GM11168 (cell line): ENCODE measurements around the gene TMED3.
"Not testable (repeated sequence)": the region's sequence is repeated elsewhere in the genome, so short reads cannot be mapped to it uniquely, and the experiment has no call there.

ENCODE experiments used
- in situ Hi-C: fragments of 300-500 bp; cut with MboI; formaldehyde crosslinking; loops from one replicate; pipeline ENCODE4 v1.12.0; 2022; ENCODE audit warnings: low sequenced_read_pairs; ENCODE audit not compliant: unreplicated experiment

Gene TMED3

DNA sequence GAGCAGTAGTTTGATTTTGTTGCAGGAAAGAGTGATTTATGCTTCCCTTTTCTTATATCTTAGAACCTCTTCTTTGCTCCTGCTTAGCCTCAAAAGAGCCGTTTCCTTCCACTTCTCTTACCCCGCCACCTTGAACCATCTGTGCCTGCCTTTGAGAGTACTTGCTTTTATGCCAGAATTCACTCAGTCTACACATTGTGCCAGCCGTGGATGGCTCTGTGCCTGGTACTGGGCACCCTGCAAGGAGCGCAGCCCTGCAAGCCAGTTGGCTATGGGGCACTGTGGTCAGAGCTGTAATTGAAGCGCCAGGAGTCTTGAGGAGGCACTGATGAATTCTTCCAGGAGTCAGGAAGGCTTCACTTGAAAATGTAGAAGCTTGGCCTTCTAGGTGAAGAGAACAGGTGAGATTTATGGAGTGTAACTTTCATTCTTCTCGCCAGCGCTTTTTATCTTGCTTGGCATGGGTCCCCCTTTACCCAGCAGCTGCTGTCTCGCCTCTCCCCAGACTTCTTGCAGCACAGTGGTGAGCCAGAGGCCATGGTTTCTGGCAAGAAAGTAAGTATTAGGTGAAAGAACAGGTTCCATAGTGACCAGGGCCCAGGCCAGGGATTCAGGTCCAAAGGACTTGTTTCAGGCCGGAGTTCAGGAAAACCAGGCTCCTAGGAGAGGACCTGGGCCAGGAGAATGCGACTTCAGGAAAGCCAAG, 4.9 kb downstream of the TMED3 start:
- in situ Hi-C loops = no loop called here

DNA sequence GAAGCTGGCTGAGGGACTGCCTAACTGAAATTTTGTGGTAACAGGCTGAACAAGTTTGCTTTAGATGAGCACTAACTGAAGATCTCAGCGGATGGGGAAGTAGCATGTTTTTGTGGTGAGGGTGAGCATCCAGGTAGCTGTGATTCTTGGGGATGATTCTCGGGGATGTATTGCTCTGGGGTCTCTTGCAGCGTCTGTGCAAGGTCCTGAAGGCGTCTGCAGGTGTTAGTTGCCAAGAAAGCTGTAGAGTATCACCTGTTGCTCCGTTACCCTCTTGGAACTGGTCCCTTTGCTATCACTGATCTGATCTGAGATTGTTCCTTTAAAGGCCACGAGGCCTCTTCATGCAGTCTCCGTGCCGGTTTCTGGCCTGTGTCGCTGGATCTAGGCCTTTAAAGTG, 6.0 kb downstream of the TMED3 start:
- in situ Hi-C loops = no loop called here

DNA sequence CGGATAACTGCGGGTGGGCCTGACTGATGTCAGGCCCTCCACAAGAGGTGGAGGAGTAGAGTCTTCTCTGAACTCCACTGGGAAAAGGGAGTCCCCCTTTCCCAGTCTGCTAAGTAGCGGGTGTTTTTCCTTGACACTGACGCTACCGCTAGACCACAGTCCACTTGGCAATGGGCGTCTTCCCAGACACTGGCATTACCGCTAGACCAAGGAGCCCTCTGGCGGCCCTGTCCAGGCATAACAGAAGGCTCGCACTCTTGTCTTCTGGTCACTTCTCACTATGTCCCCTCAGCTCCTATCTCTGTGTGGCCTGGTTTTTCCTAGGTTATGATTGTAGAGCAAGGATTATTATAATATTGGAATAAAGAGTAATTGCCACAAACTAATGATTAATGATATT, 9.1 kb downstream of the TMED3 start:
- in situ Hi-C loops = not testable (repeated sequence)

DNA sequence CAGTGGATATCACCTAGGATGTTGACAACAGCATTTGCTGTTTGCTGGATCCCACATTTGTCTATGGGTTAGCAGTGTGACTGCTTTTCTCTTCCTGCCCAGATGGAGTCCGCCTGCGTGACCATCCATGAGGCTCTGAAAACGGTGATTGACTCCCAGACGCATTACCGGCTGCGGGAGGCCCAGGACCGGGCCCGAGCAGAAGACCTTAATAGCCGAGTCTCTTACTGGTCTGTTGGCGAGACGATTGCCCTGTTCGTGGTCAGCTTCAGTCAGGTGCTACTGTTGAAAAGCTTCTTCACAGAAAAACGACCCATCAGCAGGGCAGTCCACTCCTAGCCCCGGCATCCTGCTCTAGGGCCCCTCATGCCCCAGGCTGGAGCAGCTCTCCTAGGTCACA, 11.0 kb downstream of the TMED3 start:
- in situ Hi-C loops = no loop called here

DNA sequence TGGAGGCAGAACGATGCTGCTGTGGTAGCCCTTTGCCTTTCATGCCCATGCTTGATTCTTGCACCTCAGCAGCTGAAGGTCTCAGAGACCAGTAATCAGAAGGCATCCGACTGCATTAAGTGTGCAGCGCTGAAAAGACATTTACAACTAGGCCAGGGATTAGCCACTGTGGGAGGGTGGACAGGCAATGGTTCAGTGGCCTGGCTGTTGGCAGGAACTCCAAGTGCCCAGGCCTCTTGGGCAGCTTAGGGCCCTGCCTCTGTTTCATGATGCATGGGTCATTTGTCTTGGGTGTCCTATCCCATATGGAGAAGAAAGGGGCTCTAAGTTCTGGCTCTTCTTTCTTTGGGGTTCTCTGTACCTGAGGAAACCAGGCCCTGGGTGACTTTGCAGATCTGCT, 11.4 kb downstream of the TMED3 start:
- in situ Hi-C loops = no loop called here

DNA sequence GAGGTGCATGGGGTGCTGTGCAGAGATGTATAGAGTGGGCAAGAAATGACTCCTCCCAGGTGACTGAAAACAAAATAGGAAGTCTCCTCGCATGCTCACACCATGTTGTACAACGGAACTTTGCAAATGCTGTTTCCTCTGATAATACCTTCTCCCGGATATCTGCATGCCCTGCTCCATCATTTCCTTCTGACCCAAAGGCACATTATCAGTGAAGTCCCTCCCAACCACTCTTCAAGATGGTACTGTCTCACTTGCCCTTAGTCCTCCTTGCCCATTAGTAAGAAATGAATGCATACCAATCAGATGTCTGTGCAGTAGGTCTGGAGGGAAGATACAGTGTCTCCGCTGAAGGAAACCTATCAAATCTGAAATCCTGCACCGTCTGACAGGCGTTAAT, 12.0 kb downstream of the TMED3 start:
- in situ Hi-C loops = no loop called here

DNA sequence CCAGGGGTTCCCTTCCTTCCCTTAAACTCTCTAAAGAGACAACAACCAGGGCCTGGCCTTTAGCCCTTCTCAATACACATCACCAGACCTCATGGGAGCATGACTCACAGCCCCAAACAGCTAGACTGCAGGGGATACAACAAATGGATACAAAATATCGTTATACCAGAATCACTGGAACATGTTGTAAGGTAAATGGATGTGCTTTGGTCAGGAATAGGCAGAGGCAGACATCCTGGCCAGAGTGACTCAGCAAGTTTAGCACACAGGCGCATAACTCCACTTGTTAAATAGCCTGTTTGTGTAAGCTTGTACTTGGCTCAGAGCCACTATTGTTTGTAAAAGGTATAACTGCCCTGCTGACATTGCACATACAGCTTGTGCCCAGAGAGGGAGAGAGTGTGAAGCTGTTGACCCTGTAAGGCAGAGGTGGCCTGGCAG, 18.3 kb downstream of the TMED3 start:
- in situ Hi-C loops = no loop called here

DNA sequence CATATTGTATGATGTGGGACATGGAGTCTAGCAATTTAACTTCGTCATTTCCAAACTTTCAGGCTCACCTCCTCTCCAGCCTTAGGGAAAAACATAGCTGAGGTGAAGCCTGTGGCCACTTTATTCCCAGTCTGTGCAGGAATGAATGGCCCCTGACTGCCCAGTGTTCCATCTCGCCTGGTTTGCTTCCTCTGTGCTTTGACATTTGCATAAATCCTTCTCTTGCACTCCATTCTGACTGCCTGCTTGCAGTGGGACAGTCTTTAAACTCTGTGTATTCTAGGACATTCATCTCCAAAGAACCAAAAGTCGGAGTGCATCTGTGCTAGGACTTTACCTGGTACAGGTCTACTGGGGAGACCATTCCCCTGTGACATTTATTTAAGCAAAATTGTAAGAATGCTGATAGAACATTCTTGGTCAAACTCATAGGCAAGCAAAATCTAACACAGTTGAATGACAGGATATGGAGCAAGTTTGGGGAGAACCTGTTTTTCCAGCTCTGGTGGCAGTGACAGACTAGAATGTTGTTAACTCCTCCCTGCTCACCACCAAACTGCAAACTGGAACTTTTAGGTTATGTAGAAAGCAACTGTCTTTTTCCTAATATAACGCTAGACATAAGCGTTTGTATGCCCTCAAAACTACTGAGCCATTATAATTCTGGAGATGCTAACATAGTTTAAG, 22.1 kb downstream of the TMED3 start:
- in situ Hi-C loops = no loop called here

DNA sequence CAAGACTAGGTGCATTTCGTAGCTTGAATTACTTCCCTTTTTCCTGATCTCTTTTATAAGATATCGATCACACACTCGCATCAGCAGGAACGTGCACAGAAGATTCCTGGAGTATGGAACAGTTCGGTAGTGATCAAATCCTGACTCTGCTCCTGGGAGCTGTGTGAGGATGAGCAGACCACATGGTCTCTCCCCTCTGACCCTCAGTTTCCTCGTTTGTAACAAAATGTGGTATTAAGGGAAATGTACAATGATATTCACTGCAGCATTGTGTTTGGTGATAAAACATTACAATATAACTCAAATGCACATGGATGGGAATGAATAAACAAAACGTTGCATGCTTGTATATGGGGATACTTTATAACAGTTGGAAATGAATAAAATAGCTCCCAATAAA, 26.7 kb downstream of the TMED3 start:
- in situ Hi-C loops = no loop called here

DNA sequence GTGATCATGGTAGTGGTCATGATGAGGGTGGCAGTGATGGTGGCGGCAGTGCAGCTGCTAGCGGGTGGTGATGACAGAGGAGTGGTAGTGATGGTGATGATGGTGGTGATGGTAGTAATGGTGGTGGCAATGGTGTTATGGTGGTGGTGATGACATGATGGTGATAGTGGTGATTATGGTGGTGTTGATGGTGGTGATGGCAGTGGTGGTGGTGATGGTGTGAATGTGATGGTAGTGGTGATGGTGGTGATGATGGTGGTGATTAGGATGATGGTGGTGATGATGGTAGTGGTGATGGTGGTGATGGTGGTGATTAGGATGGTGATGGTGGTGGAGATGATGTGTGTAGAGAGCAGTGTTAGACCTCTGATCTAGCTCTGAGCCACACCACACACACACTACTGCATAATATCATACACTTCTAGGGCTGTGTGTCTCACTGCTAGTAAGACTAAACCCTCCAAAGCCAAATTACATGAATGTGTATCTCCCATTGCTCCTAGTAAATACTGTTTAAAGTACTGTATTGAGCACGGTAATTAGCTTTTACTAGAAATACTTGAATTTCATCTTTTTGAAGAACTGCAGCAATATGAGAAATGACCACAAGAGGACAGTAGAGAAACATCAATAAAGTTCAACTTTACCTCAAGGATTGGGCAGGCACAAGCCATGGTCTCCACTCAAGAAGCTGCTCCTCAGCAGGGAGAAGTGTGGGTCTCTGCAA, 28.8 kb downstream of the TMED3 start:
- in situ Hi-C loops = no loop called here

DNA sequence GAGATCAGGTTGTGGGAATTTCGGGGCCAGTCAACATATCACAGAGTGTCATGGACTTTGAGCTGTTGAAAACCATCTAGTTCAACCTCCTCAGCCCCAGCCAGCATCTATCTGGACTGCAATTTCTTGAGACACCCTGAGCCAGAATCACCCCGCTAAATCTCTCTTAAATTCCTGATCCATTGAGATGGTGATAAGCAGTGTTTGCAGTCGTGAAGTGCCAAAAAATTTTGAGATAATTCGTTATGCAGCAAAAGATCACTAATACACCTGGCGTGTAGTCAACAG, 29.3 kb downstream of the TMED3 start:
- in situ Hi-C loops = no loop called here

DNA sequence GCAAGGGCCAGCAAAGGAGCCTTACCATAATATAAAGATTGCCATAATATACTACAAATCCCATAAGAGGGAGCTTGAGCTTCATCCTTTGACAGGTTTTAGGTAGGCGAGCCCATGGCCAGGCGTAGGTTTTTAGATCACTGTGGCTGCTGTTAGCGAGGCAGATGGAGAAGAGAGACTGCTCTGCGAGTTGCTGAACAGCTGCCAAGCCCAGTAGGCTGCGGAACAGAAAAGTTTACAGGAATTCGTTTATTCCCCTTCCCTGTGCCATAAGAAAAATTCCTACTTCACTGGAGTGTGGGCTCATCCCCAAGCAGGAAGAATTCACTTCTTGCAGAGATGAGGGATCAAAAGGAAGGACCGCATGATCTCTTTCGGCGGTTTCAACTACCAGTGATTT, 30.5 kb downstream of the TMED3 start:
- in situ Hi-C loops = no loop called here

DNA sequence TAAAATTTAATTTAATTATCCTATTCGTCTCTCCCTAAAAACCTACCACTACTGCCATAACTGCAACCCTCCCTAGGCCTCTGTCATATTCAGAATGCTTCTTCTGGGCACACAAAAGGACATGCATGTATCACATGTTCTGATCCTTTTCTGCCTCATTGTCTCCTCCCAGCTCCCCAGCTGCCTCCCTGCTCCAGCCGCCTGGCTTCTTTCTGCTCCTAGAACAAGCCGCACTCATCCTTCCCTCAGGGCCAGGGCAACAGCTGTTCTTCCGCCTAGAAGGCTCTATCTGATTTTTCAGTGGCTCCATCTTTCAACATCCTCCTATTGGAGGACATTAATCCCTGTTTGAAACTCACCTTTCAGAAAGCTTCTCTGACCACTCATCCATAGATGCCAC, 38.6 kb downstream of the TMED3 start:
- in situ Hi-C loops = no loop called here

DNA sequence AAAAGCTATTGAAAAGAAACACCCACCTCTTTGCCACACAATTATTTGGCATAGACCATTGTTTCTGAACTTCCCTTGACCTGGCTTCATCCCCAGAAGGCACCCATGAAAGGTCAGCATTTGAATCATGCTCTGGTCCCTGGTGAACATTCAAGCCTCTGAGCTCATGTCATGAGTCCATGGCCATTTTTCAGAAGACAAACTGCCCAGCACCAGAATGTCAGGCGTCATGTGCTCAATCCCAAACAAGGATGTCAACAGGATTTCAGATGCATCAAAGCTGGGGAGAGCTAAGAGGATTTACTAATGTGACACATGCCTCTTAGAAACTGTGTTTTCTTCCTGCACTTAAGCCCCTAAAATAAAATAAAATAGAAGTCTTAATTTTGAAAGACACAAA, 41.3 kb downstream of the TMED3 start:
- in situ Hi-C loops = no loop called here

DNA sequence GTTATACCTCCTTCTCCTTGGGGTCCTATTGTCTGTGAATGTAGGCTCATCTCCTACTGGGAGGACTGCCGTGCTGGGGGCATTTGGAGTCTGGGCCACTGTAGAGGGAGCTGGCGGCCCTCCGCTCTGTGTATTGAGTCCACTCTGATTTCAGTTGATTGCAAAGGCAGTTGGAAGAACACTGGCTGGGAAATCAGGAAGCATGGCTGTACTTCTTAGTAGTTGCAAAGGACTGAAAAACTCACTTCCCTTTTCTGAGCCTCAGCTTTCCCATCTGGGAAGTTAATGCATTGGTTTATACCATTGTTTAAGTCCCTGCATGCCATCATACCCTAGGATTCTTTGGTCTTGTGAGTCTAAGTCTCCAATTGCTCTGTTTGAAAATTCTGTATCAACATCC, 46.7 kb downstream of the TMED3 start:
- in situ Hi-C loops = no loop called here

DNA sequence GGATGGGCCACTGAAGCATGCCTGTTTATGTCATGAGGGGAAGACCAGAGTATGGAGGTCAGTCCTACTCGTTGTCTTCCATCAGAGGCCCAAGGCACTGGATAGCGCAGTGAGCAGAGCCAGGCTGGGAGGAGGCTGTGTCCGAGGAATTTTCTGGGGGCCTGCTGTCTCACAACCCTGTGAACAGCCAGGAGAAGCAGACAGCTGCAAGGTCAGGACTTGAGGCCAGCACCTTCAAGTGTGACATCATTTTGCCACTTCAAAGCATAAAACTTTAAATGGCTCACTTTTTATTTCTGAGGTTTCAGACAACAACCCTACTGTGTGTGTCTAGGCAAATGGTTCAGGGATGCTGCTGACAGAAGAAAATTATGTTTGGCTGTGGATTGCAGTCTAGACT, 47.2 kb downstream of the TMED3 start:
- in situ Hi-C loops = no loop called here

DNA sequence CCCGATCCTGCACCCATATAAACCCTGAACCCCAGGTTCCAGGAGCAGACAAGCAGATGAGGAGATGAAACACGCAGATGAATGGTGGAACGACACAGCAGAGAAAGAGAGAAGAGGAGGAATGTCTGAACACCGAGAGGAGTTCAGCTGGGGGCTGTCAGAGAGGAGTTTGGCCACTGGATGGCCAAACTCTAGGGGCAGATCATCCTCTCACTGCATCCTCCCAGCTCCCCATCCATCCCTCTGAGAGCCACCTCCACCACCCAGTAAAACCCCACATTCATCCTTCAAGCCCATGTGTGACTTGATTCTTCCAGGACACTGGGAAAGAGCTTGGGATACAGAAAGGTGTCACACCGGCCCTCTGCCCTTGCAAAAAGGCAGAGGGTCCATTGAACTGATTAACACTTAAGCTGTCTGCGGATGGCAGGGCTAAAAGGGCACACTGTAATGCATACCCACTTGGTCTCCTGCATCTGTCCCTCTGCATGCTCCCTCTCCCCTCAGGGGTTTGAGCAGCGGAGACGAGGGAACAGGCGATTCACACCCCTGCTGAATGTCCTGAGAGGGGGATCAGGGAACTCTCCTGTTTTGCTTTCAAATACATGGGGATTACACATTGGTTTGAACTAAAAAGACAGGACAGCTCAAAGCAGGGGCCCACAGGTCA, 53.8 kb downstream of the TMED3 start:
- in situ Hi-C loops = no loop called here

DNA sequence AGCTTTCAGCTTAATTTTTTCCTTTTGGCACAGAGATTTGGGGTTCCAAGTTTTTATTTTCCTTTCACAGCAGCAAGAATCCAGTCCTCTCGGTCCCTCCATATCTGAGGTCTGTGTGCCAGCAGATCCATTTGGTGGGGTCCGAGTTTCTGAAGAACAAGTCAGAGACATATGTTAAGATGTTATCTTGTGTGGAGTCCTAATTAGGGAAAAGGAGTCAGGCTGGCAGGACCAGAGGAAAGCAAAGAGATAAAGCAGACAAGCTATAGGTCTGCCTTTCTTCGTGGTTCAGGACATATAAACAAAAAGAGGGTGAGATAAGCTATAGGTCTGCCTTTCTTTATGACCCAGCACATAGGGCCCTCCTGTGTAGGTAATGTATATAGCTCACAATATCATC, 54.9 kb downstream of the TMED3 start:
- in situ Hi-C loops = no loop called here

DNA sequence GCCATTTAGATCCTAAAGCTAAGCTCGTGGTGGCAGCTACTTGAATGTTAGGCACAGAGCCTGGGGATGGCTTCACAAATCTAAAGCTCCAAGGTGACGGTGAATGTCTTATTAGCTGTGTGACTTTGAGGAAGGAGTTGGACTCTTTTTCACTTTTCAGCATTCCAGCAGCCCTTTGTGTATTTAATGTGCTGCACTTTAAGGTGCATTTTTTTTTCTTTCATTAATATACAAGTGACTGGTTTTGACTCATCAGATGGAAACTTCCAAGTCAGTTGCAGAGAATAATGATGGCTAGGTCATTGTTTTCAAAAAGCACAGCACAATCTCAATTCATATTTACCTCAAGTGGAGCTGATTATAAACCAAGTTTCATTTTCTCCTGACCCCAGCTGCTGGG, 55.8 kb downstream of the TMED3 start:
- in situ Hi-C loops = no loop called here

DNA sequence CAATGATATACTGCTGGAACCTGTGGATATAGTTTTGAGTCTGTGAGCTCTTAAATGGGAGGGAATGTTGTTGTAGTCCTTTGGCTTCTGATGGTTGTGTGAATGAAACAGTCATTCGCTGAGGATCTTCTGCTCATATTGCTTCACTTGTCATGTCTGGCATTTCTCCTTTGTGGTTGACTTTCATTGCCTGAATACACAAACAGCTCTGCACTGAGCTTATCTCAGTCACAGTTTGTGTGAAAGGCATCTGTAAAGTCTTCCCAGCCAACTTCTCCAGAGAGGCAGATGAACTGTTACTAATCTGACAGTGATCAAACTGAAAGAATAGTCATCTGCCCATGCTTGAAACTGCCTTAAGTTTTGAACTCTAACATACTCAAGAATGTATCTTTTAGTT, 59.8 kb downstream of the TMED3 start:
- in situ Hi-C loops = no loop called here

DNA sequence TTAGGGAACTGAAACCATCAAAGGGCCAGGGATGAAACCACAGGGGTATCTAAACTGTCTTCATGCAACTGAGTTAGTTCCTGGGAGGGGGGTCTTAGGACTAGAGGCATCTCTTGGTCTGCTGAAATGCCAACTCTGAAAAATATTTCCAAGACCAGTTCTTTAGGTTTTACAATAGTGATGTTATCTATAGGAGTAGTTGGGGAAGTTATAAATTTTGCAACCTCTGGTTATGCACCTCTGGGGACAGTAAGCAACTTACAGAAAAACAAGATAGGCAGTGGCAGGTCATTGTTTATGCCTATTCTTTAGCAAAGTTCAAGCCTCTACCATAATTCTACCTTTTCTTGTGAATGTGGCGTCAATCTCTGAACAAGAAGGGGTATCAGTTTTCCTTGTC, 60.7 kb downstream of the TMED3 start:
- in situ Hi-C loops = no loop called here
